Dendritic cell treated with granulocyte-macrophage colony-stimulating factor and Interleukin-4, amounts not matched to agents 40 ng/mL and 50 ng/mL, for 4 days (primary cell): Measurements from ENCODE around the gene AKT3.

Experiments
- H3K27ac Mint-ChIP-seq: one replicate; pipeline ENCODE4 v1.8.0; 2022; ENCODE audit warnings: mild to moderate bottlenecking, mixed read lengths
- H3K27me3 Mint-ChIP-seq: one replicate; pipeline ENCODE4 v1.8.0; 2022; ENCODE audit warnings: mild to moderate bottlenecking, mixed read lengths
- H3K36me3 Mint-ChIP-seq: one replicate; pipeline ENCODE4 v1.8.0; 2022; ENCODE audit warnings: low read depth, mixed read lengths
- H3K4me1 Mint-ChIP-seq: one replicate; pipeline ENCODE4 v1.8.0; 2022; ENCODE audit warnings: low read depth, mixed read lengths
- H3K4me3 Mint-ChIP-seq: one replicate; pipeline ENCODE4 v1.8.0; 2022; ENCODE audit warnings: mild to moderate bottlenecking, moderate library complexity, mixed read lengths
- H3K9me3 Mint-ChIP-seq: one replicate; pipeline ENCODE4 v1.8.0; 2022; ENCODE audit warnings: mixed read lengths
- intact Hi-C: fragments of 100-400 bp; cut with micrococcal nuclease; formaldehyde crosslinking; loops from one replicate; pipeline ENCODE4 v1.15.0; 2022

AKT3 gene

GRCh38 chr1:243849421-243850201, 432 bp downstream of the AKT3 start:
- peaks cover 26% of the 10 kb centered on the region for H3K27me3 Mint-ChIP-seq
- peak overlapping the region; percentile 68 for H3K27ac Mint-ChIP-seq
- H3K4me1 Mint-ChIP-seq: peaks cover 15% of the 10 kb centered on the region
- no peaks in the 10 kb centered on the region for H3K9me3 Mint-ChIP-seq
- peak overlapping the region; percentile 79 for H3K4me3 Mint-ChIP-seq
- intact Hi-C loops: loop anchor here (5.0 to 10.0 kb wide), 3 partner anchors 127 to 425 kb away; no protein-coding TSS in a partner anchor
- no peaks in the 10 kb centered on the region for H3K36me3 Mint-ChIP-seq

GRCh38 chr1:243848858-243849420, 1.1 kb downstream of the AKT3 start:
- Mint-ChIP-seq H3K4me1 (peaks cover 15% of the 10 kb centered on the region), H3K36me3 (no peaks in the 10 kb centered on the region), H3K27me3 (peaks cover 23% of the 10 kb centered on the region), H3K4me3 (peak overlapping the region; percentile 79), H3K9me3 (no peaks in the 10 kb centered on the region), H3K27ac (peak overlapping the region; percentile 68)
- intact Hi-C loops: loop anchor here (10.0 kb wide), 1 partner anchor 426 kb away; no protein-coding TSS in a partner anchor

DNA sequence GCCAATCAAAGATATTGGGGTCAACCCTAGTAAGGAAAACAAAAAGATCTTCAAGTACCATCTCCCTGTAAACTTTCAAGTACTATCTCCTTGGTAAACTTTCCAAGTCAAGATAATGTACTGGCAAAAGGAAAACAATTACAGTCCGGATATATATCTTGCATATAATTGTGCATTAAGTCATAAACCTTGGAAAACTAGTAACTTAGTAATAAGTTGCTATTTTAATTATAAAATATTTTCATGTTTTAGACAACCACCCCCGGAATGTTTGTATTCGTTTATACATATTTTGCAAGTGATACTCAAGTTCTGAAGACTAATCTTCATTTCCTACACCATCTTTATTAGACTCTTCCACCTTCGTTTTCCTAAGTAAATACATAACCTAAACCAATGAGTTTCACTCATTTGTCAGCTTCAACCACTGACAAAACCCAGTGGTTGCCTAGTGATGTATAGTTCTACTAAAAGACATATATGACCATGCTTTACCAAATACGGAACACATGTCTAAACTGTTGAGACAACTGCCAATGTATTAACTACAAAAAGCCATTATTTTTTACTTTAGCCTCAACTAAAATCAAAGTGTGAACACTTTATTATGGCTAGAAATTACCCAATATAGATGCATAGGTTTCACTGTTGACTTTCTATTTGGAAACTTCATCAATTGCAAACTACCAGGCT, 1.7 kb downstream of the AKT3 start:
- intact Hi-C loops: loop anchor here (10.0 kb wide), 1 partner anchor 426 kb away; no protein-coding TSS in a partner anchor

DNA sequence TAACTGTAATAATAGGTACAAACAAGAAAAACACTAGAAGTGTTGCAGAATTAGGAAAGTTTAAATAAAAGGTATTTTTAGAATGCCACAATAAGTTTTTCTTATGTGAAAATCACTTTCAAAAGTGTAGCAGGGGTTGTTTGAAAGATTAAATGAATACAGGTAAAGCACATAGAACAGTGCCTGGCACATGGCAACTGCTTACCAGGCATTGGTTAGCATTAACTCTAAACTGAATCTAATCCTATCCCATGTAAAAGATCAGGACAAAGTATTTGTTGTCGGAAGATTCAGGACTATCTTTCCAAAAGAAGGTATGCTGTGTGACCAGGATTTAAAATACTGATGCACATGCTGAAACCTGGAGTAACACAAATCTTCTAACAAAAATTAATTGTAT, 3.3 kb downstream of the AKT3 start:
- Mint-ChIP-seq H3K27me3 (peaks cover 20% of the 10 kb centered on the region), H3K4me3 (no peak overlapping the region), H3K27ac (no peak overlapping the region), H3K9me3 (no peaks in the 10 kb centered on the region), H3K36me3 (no peaks in the 10 kb centered on the region), H3K4me1 (peaks cover 24% of the 10 kb centered on the region)
- intact Hi-C loops: loop anchor here (10.0 kb wide), 1 partner anchor 428 kb away; no protein-coding TSS in a partner anchor

More for the DNA sequence above, 1.7 kb downstream of the AKT3 start:
- Mint-ChIP-seq H3K27ac (no peak overlapping the region), H3K36me3 (no peaks in the 10 kb centered on the region), H3K9me3 (no peaks in the 10 kb centered on the region), H3K4me1 (peaks cover 18% of the 10 kb centered on the region), H3K4me3 (no peak overlapping the region), H3K27me3 (peaks cover 23% of the 10 kb centered on the region)

DNA sequence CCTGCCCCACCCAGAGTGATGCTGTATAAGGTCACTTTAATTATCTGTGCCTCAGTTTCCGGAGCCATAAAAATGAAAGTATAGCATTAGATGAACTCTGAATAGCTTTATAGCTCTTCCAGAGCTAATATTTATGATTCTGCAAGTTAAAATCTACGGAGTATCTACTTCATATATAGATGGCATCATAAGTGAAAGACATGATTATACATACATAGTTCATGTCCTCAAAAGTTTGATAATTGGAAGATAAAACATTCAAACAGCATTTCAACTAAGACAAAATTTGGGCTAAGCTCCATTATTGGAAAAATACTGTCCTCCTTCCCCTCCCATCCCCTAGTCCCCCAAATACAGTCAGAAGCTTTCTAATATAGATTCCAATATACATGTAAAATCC, 4.2 kb downstream of the AKT3 start:
- Mint-ChIP-seq H3K36me3 (no peaks in the 10 kb centered on the region), H3K27ac (no peak overlapping the region), H3K27me3 (peaks cover 12% of the 10 kb centered on the region), H3K4me3 (no peak overlapping the region), H3K4me1 (peaks cover 16% of the 10 kb centered on the region), H3K9me3 (no peaks in the 10 kb centered on the region)
- intact Hi-C loops: loop anchor here (10.0 kb wide), 1 partner anchor 429 kb away; no protein-coding TSS in a partner anchor

DNA sequence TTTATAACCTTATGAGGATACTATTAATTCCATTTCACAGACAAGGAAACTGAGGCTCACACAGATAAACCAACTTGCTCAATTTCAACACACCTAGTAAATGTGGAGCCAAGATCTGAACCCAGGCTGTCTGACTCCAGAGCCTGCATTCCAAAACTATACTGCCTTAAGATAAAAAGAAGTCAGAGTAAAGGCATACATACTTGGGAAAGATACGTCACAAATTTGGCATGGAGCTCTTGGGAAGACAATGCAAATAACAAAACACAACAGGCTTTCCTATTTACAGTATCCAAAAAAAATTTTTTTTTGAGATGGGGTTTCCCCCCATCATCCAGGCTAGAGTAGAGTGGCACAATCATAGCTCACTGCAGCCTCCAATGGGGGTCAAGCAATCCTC, 5.9 kb downstream of the AKT3 start:
- H3K36me3 Mint-ChIP-seq: no peaks in the 10 kb centered on the region
- peaks cover 13% of the 10 kb centered on the region for H3K4me1 Mint-ChIP-seq
- H3K27me3 Mint-ChIP-seq: peaks cover 10% of the 10 kb centered on the region
- H3K27ac Mint-ChIP-seq: no peak overlapping the region
- intact Hi-C loops: loop anchor here (10.0 kb wide), 1 partner anchor 431 kb away; no protein-coding TSS in a partner anchor
- H3K4me3 Mint-ChIP-seq: no peak overlapping the region
- H3K9me3 Mint-ChIP-seq: no peaks in the 10 kb centered on the region

- Mint-ChIP-seq H3K36me3 (no peaks in the 10 kb centered on the region), H3K27ac (peak overlapping the region; percentile 69), H3K4me3 (no peak overlapping the region), H3K9me3 (no peaks in the 10 kb centered on the region), H3K27me3 (peaks cover 2% of the 10 kb centered on the region), H3K4me1 (peaks cover 9% of the 10 kb centered on the region)
- intact Hi-C loops: loop anchor here (10.0 kb wide), 1 partner anchor 432 kb away; no protein-coding TSS in a partner anchor
Measured at GRCh38 chr1:243842978-243843511, 7.0 kb downstream of the AKT3 start.

DNA sequence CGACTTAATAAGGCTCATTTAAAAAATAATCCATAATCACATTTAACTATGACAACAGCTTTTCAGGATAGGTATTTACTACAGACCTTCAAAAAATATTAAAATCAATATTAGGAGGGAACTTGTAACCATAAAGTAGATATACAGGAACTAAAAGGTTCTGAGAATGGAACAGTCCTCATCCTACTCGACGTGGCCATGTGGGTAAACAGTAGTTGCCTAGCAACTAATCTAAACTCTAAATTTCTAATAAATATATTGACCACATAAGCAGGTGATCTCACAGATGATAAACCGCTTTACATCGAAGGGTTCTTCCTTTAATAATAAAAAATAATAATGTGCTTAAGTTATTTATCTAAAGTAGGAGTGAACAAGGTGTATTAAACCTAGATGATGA, 7.9 kb downstream of the AKT3 start:
- no peak overlapping the region for H3K27ac Mint-ChIP-seq
- no peaks in the 10 kb centered on the region for H3K27me3 Mint-ChIP-seq
- H3K9me3 Mint-ChIP-seq: peaks cover 1% of the 10 kb centered on the region
- intact Hi-C loops: loop anchor here (10.0 kb wide), 1 partner anchor 433 kb away; no protein-coding TSS in a partner anchor
- no peaks in the 10 kb centered on the region for H3K36me3 Mint-ChIP-seq
- H3K4me3 Mint-ChIP-seq: no peak overlapping the region
- H3K4me1 Mint-ChIP-seq: peaks cover 9% of the 10 kb centered on the region

DNA sequence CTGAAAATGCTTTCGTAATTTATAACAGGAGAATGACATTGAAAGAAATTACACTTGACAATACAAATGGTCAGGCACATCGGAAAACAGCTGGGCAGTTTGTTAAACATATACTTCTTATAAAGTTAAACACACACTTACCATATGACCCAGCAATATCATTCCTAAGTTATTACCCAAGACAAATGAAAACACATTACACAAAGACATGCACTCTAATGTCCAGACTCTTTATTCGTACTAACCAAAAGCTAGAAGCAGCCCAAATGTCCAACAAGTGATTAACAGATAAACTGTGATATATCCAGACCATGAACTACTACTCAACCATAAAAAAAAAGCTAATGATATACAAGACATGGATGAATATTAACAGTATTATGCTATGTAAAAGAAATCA, 8.5 kb downstream of the AKT3 start:
- Mint-ChIP-seq H3K4me1 (peaks cover 9% of the 10 kb centered on the region), H3K27me3 (no peaks in the 10 kb centered on the region), H3K27ac (no peak overlapping the region), H3K4me3 (no peak overlapping the region), H3K36me3 (peaks cover 2% of the 10 kb centered on the region), H3K9me3 (peaks cover 8% of the 10 kb centered on the region)
- intact Hi-C loops: loop anchor here (10.0 kb wide), 1 partner anchor 433 kb away; no protein-coding TSS in a partner anchor

DNA sequence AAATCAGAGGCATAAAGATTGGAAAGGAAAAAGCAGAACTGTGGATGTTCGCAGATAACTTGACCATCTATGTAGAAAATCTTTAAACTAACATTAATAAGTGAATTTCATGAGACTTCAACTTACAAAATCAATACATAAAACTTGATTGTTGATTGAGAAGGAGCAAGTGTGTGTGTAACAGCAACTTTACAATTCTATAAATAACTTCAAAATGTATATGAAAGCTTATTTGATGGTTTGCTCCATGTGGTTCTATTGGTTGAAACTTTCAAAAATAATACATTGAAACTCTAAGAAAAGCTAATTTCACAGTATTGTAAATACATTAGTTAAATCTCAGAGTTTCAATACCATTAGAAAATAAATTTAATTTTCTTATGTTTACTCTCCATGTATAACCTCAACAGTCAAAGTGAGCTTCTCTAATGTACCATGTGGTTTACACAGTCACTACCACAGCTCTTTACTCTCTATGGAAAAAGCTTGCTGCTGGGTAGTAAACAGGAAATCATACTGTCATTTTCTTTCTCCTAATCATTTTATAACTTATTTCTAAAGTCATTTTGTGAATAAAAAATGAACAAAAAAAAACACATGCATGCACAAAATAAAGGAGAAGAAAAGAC, 12.0 kb downstream of the AKT3 start:
- Mint-ChIP-seq H3K4me1 (peaks cover 4% of the 10 kb centered on the region), H3K27me3 (no peaks in the 10 kb centered on the region), H3K9me3 (peaks cover 21% of the 10 kb centered on the region), H3K4me3 (no peak overlapping the region), H3K36me3 (peaks cover 11% of the 10 kb centered on the region), H3K27ac (no peak overlapping the region)
- intact Hi-C loops: no loop called here

DNA sequence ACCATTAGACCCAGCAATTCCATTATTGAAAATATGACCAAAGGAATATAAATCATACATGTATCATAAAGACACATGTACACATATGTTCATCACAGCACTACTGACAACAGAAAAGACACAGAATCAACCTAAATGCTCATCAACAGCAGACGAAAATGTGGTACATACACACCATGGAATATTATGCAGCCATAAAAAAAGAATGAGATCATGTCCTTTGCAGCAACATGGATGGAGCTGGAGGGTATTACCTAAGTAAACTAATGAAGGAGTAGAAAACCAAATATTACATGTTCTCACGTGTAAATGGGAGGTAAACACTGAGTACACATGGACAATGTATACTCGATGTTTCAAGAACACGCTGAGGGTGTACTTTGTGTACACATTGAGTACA, 15.9 kb downstream of the AKT3 start:
- Mint-ChIP-seq H3K4me1 (peaks cover 8% of the 10 kb centered on the region), H3K4me3 (no peak overlapping the region), H3K27ac (no peak overlapping the region), H3K36me3 (peaks cover 11% of the 10 kb centered on the region), H3K9me3 (peaks cover 21% of the 10 kb centered on the region), H3K27me3 (no peaks in the 10 kb centered on the region)
- intact Hi-C loops: no loop called here

DNA sequence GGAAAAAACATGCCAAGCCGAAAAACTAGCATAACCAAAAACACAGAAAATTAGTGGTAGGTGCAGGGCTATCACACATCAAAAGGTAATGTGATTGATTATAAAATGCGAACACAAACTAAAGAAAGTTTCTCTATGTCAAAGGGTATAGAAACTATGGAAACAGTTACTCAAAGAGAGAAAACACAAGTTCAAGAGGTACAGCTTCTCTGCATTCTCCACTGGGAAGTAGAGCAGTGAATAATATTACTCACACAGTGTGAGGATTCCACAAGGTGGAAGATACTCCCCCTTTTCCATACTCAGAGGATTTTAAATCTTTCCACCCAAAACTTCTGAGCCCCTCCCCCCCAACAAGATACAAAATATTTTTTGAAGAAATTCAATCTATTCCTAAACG, 18.6 kb downstream of the AKT3 start:
- Mint-ChIP-seq H3K9me3 (peaks cover 12% of the 10 kb centered on the region), H3K4me3 (no peak overlapping the region), H3K27me3 (no peaks in the 10 kb centered on the region), H3K27ac (no peak overlapping the region), H3K4me1 (peaks cover 15% of the 10 kb centered on the region), H3K36me3 (peaks cover 9% of the 10 kb centered on the region)
- intact Hi-C loops: no loop called here

GRCh38 chr1:243827206-243827605, 22.8 kb downstream of the AKT3 start:
- no peaks in the 10 kb centered on the region for H3K27me3 Mint-ChIP-seq
- no peak overlapping the region for H3K27ac Mint-ChIP-seq
- H3K9me3 Mint-ChIP-seq: peaks cover 12% of the 10 kb centered on the region
- peaks cover 15% of the 10 kb centered on the region for H3K4me1 Mint-ChIP-seq
- H3K4me3 Mint-ChIP-seq: no peak overlapping the region
- intact Hi-C loops: no loop called here
- H3K36me3 Mint-ChIP-seq: peaks cover 3% of the 10 kb centered on the region
